ENCODE data around the gene VEZF1. TPM values are rescaled to one million over a fixed set of nuclear protein-coding genes. Genes with fewer than 3 reads are reported as not detected.

Gene VEZF1
- polyA plus RNA-seq, 3 donors = 28.3 to 40.1 (median 29.0) TPM

GRCh38 chr17:57957886-57958285 lies 30.2 kb downstream of the VEZF1 start:
- no peak overlapping the region for H2AFZ ChIP-seq (ENCODE audit: insufficient read depth, low read depth, low read length, poor library complexity, severe bottlenecking)
- H4K20me1 ChIP-seq (ENCODE audit: insufficient read depth, low read length) = no peaks in the 10 kb centered on the region
- Mint-ChIP-seq H3K9me3 (peaks cover 0 to 6% (median 1%) of the 10 kb centered on the region in 7 donors), H3K27me3 (ENCODE audit: low read depth in 3 of 3) (peaks cover 35 to 47% (median 42%) of the 10 kb centered on the region in 3 donors), H3K4me1 (peaks cover 30% of the 10 kb centered on the region), H3K36me3 (peaks cover 8 to 14% of the 10 kb centered on the region in 2 donors), H3K27ac (no peak overlapping the region), H3K4me3 (peak overlapping the region in 1 of 2 donors; percentile 36)
- H3K9me3 ChIP-seq (replicated peaks in 1 of 2; ENCODE audit: control insufficient read depth in 1 of 2, insufficient read depth in 1 of 2, low read length in 2 of 2) = no peaks in the 10 kb centered on the region
- peaks cover 10 to 31% of the 10 kb centered on the region in 2 donors for H3K27me3 ChIP-seq (ENCODE audit: control insufficient read depth in 2 of 2, insufficient read depth in 2 of 2, low read length in 2 of 2)
- no peak for DNase-seq
- no peak overlapping the region for H3K4me3 ChIP-seq (replicated peaks in 1 of 3; ENCODE audit: low read depth in 2 of 3, low read length in 3 of 3)
- no peak overlapping the region for H3K4me2 ChIP-seq (replicated peaks; ENCODE audit: extremely low read depth, low read length, poor library complexity, severe bottlenecking)
- intact Hi-C loops (cut with micrococcal nuclease) = loop anchor here in 1 of 2 donors (5.0 kb wide), 1 partner anchor 66 kb away; no protein-coding TSS in a partner anchor
- no peak overlapping the region for H3K27ac ChIP-seq (ENCODE audit: low read depth in 1 of 2, low read length in 2 of 2)
- H3K4me1 ChIP-seq (ENCODE audit: control insufficient read depth in 1 of 2, insufficient read depth in 2 of 2, low read length in 2 of 2) = peaks cover 17 to 30% of the 10 kb centered on the region in 2 donors
- H3K9ac ChIP-seq (ENCODE audit: insufficient read depth, low read length, poor library complexity, severe bottlenecking) = no peak overlapping the region
- no peak for TF ChIP-seq CTCF (IDR thresholded peaks at IDR 0.05)
- peaks cover 8% of the 10 kb centered on the region for H3K79me2 ChIP-seq (ENCODE audit: insufficient read depth, low read length)
- 83% methylated on average over 1 of the region's 3 CpGs for WGBS (ENCODE audit: insufficient coverage)
- no peaks in the 10 kb centered on the region for H3K36me3 ChIP-seq (replicated peaks in 1 of 2; ENCODE audit: control insufficient read depth in 1 of 2, insufficient read depth in 2 of 2, low read length in 2 of 2)

- H3K9me3 Mint-ChIP-seq = peaks cover 0 to 9% (median 1%) of the 10 kb centered on the region in 7 donors
- H2AFZ ChIP-seq (ENCODE audit: insufficient read depth, low read depth, low read length, poor library complexity, severe bottlenecking) = no peak overlapping the region
- peaks cover 35% of the 10 kb centered on the region for H3K4me1 Mint-ChIP-seq
- H3K4me3 ChIP-seq (replicated peaks in 1 of 3; ENCODE audit: low read depth in 2 of 3, low read length in 3 of 3) = no peak overlapping the region
- H3K4me3 Mint-ChIP-seq = peak overlapping the region in 1 of 2 donors; percentile 66
- no peaks in the 10 kb centered on the region for H4K20me1 ChIP-seq (ENCODE audit: insufficient read depth, low read length)
- H3K36me3 ChIP-seq (replicated peaks in 1 of 2; ENCODE audit: control insufficient read depth in 1 of 2, insufficient read depth in 2 of 2, low read length in 2 of 2) = no peaks in the 10 kb centered on the region
- no peak overlapping the region for H3K27ac ChIP-seq (ENCODE audit: low read depth in 1 of 2, low read length in 2 of 2)
- peaks cover 8 to 17% of the 10 kb centered on the region in 2 donors for H3K36me3 Mint-ChIP-seq
- H3K27me3 Mint-ChIP-seq (ENCODE audit: low read depth in 3 of 3) = peaks cover 35 to 47% (median 42%) of the 10 kb centered on the region in 3 donors
- DNase-seq = no peak
- H3K27me3 ChIP-seq (ENCODE audit: control insufficient read depth in 2 of 2, insufficient read depth in 2 of 2, low read length in 2 of 2) = peaks cover 10 to 31% of the 10 kb centered on the region in 2 donors
- H3K9me3 ChIP-seq (replicated peaks in 1 of 2; ENCODE audit: control insufficient read depth in 1 of 2, insufficient read depth in 1 of 2, low read length in 2 of 2) = no peaks in the 10 kb centered on the region
- TF ChIP-seq CTCF (IDR thresholded peaks at IDR 0.05) = no peak
- intact Hi-C loops (cut with micrococcal nuclease) = loop anchor here in 1 of 2 donors (5.0 kb wide), 1 partner anchor 65 kb away; no protein-coding TSS in a partner anchor
- H3K79me2 ChIP-seq (ENCODE audit: insufficient read depth, low read length) = peaks cover 11% of the 10 kb centered on the region
- no peak overlapping the region for H3K4me2 ChIP-seq (replicated peaks; ENCODE audit: extremely low read depth, low read length, poor library complexity, severe bottlenecking)
- H3K9ac ChIP-seq (ENCODE audit: insufficient read depth, low read length, poor library complexity, severe bottlenecking) = no peak overlapping the region
- WGBS (ENCODE audit: insufficient coverage) = 91% methylated on average over 4 of the region's 8 CpGs
- H3K27ac Mint-ChIP-seq = no peak overlapping the region
- peaks cover 21 to 36% of the 10 kb centered on the region in 2 donors for H3K4me1 ChIP-seq (ENCODE audit: control insufficient read depth in 1 of 2, insufficient read depth in 2 of 2, low read length in 2 of 2)
Observed at GRCh38 chr17:57957120-57957850, 30.8 kb downstream of the VEZF1 start.
